ENCODE data around the gene VWA7.

DNA sequence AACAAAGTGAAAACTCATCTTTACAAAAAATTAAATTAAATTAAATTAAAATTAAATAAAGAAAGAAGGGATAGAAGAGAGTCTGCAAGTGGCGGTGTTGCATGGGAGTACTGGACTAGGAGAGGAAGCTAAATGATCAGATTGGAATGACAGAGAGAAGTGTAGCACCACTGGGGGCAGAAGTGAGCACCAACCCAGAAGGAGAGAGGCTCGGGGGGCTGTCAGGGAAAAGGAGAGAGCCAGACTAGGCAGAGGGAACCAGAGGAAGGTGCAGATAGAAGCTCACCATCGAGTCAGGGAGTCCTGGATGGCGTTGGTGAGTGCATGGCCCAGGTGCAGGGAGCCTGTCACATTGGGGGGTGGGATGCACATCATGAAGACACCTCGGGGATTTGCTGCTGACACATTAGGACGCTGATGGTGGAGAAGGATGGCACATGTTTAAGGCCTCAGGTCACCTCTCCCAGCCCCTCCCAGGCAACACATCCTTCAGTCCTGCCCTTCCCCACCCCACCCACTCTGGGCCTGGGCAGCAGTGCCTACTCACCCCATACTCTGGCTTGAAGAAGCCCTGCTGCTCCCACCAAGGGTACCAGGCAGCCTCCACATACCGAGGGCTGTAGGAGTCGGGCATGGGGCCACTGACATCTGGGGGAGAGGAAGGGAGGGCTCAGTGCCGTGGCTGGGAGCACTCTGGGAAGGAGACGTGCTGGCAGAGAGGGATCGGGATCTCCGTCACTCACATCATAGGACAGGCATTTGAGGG is 14.4 kb upstream of the VWA7 start:
- TF ChIP-seq, protein P1, sequence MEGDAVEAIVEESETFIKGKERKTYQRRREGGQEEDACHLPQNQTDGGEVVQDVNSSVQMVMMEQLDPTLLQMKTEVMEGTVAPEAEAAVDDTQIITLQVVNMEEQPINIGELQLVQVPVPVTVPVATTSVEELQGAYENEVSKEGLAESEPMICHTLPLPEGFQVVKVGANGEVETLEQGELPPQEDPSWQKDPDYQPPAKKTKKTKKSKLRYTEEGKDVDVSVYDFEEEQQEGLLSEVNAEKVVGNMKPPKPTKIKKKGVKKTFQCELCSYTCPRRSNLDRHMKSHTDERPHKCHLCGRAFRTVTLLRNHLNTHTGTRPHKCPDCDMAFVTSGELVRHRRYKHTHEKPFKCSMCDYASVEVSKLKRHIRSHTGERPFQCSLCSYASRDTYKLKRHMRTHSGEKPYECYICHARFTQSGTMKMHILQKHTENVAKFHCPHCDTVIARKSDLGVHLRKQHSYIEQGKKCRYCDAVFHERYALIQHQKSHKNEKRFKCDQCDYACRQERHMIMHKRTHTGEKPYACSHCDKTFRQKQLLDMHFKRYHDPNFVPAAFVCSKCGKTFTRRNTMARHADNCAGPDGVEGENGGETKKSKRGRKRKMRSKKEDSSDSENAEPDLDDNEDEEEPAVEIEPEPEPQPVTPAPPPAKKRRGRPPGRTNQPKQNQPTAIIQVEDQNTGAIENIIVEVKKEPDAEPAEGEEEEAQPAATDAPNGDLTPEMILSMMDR (IDR thresholded peaks at IDR 0.05) = peak in 5 of 6 experiments; percentile 22 to 53 (median 47)
- TF ChIP-seq POLR2A (IDR thresholded peaks at IDR 0.05) = no peak

All from esophagus squamous epithelium (tissue), 4 donors.